RWPE2 (cell line): ENCODE data around the gene BAHCC1.

ENCODE experiments used
- ATAC-seq: fragments of 200-7000 bp; cut with Tn5 transposase; 3 replicates; pipeline ENCODE4 v1.9.1; 2021; ENCODE audit warnings: low read depth
- DNase-seq: peaks from one replicate; pipeline ENCODE4 v3.0.0-alpha.2; 2020; ENCODE audit warnings: low spot score
- H3K27ac ChIP-seq: fragments of 450-650 bp; 2 replicates; pipeline ENCODE4 v1.5.1; 2017; ENCODE audit warnings: mild to moderate bottlenecking; ENCODE audit not compliant: poor library complexity, severe bottlenecking
- H3K27me3 ChIP-seq: fragments of 250-450 bp; sonication (Bioruptor Pico); 2 replicates; pipeline ENCODE4 v1.5.1; 2021; ENCODE audit warnings: mild to moderate bottlenecking, moderate library complexity; ENCODE audit not compliant: insufficient read depth, poor library complexity, severe bottlenecking
- H3K36me3 ChIP-seq: fragments of 250-450 bp; sonication (Bioruptor Pico); 2 replicates; pipeline ENCODE4 v1.5.1; 2020; ENCODE audit warnings: low read depth, mild to moderate bottlenecking, moderate library complexity
- H3K4me1 ChIP-seq: fragments of 250-450 bp; sonication (Bioruptor Pico); 2 replicates; pipeline ENCODE4 v1.5.1; 2021; ENCODE audit warnings: mild to moderate bottlenecking, moderate library complexity; ENCODE audit not compliant: insufficient read depth, poor library complexity, severe bottlenecking
- H3K4me3 ChIP-seq: fragments of 250-450 bp; sonication (Bioruptor Pico); 2 replicates; pipeline ENCODE4 v1.5.1; 2021; ENCODE audit warnings: mild to moderate bottlenecking, moderate library complexity; ENCODE audit not compliant: severe bottlenecking
- H3K9me3 ChIP-seq: fragments of 250-450 bp; sonication (Bioruptor Pico); 2 replicates; pipeline ENCODE4 v1.5.1; 2021; ENCODE audit warnings: mild to moderate bottlenecking, moderate library complexity; ENCODE audit not compliant: severe bottlenecking
- CTCF ChIP-seq: fragments of 450-650 bp; IDR thresholded peaks from one replicate; pipeline ENCODE4 v1.5.1; 2017; ENCODE audit warnings: mild to moderate bottlenecking, moderate library complexity; ENCODE audit not compliant: poor library complexity, severe bottlenecking

The BAHCC1 gene

GRCh38 chr17:81489012-81489997, 94.0 kb downstream of the BAHCC1 start:
- Histone ChIP-seq H3K27ac (no peak overlapping the region), H3K27me3 (no peaks in the 10 kb centered on the region), H3K36me3 (no peaks in the 10 kb centered on the region), H3K4me1 (peaks cover 3% of the 10 kb centered on the region), H3K9me3 (no peaks in the 10 kb centered on the region), H3K4me3 (no peak overlapping the region)
- TF ChIP-seq CTCF = no peak
- DNase-seq (peak; percentile 69), ATAC-seq (no peak)

GRCh38 chr17:81489998-81490992, 95.0 kb downstream of the BAHCC1 start:
- no peaks in the 10 kb centered on the region for H3K9me3 ChIP-seq
- H3K27me3 ChIP-seq = no peaks in the 10 kb centered on the region
- H3K27ac ChIP-seq = no peak overlapping the region
- no peak for TF ChIP-seq CTCF
- peak; percentile 55 for DNase-seq
- H3K36me3 ChIP-seq = no peaks in the 10 kb centered on the region
- H3K4me1 ChIP-seq = peaks cover 3% of the 10 kb centered on the region
- no peak overlapping the region for H3K4me3 ChIP-seq
- ATAC-seq = no peak

- ATAC-seq (peak; percentile 17; the same call in 2 of the 3 replicates), DNase-seq (peak; percentile 65)
- Histone ChIP-seq H3K27me3 (no peaks in the 10 kb centered on the region), H3K27ac (no peak overlapping the region), H3K36me3 (no peaks in the 10 kb centered on the region), H3K4me3 (no peak overlapping the region), H3K9me3 (no peaks in the 10 kb centered on the region), H3K4me1 (peaks cover 3% of the 10 kb centered on the region)
- TF ChIP-seq CTCF = no peak
Observed at GRCh38 chr17:81491181-81491581, 95.9 kb downstream of the BAHCC1 start.

- no peaks in the 10 kb centered on the region for H3K27me3 ChIP-seq
- no peaks in the 10 kb centered on the region for H3K9me3 ChIP-seq
- H3K4me1 ChIP-seq = peaks cover 3% of the 10 kb centered on the region
- ATAC-seq (no peak), DNase-seq (no peak)
- H3K36me3 ChIP-seq = no peaks in the 10 kb centered on the region
- H3K4me3 ChIP-seq = no peak overlapping the region
- no peak for TF ChIP-seq CTCF
- H3K27ac ChIP-seq = no peak overlapping the region
Observed at GRCh38 chr17:81491761-81492160, 96.5 kb downstream of the BAHCC1 start.
